AG04449 (cell line): ENCODE measurements around the gene MSLN.
A peak's percentile ranks its signal among the peaks of the same experiment; 100 is the strongest.
"Not testable (repeated sequence)": the region's sequence is repeated elsewhere in the genome, so short reads cannot be mapped to it uniquely, and the experiment has no call there.

Experiments
- CTCF ChIA-PET: fragments of 350-600 bp; formaldehyde crosslinking; extraction: SDS; loops from one replicate; lab custom pipeline; 2021; ENCODE audit warnings: antibody characterized with exemption; lab: Yijun Ruan, JAX
- POLR2A ChIA-PET: fragments of 400-600, 350-600 bp; formaldehyde crosslinking; extraction: SDS; loops from one replicate; lab custom pipeline; 2020; ENCODE audit warnings: antibody characterized with exemption, inconsistent platforms; lab: Yijun Ruan, JAX
- DNase-seq: peaks from one replicate; pipeline ENCODE4 v3.0.0-alpha.2; 2010; ENCODE audit warnings: low read depth, low spot score
- H3K4me3 ChIP-seq: 2 replicates; pipeline ENCODE4 v1.5.1; 2011; ENCODE audit warnings: low read depth, mild to moderate bottlenecking, control low read depth, low read length
- CTCF ChIP-seq: IDR thresholded peaks from one replicate; pipeline ENCODE4 v1.5.1; 2011; ENCODE audit warnings: mild to moderate bottlenecking, moderate library complexity, low read length, control low read depth, inconsistent platforms; ENCODE audit not compliant: insufficient read depth; ENCODE audit errors: missing control alignments

Gene MSLN

GRCh38 chr16:739560-740458, 20.7 kb upstream of the MSLN start:
- H3K4me3 ChIP-seq: peak overlapping the region; percentile 73
- ChIA-PET CTCF (interaction anchor here (0.9 to 5.9 kb wide), 13 partner anchors 9 to 64 kb away, joined by 3 to 48 read pairs (median 7); partner anchors contain the start of genes CCDC78 and HAGHL), POLR2A (interaction anchor here (0.7 kb wide), 1 partner anchor 9 kb away, joined by 3 read pairs; no protein-coding TSS in a partner anchor)
- DNase-seq: no peak
- TF ChIP-seq CTCF: no peak

DNA sequence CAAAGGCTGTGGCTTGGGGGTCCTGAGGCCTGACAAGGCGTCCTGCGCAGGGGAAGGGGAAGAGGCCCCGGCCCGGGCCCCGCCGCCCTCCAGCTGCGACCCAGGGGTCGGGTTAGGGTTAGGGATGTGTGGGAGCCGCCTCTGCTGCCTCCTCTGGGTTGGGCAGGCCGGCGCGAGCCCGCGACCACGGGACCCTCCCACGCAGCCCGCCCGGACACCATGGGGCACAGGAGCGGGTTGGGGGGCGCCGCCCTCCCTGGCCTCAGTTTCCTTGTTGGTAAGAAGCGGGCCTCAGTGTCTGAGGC, 20.1 kb upstream of the MSLN start:
- TF ChIP-seq CTCF: no peak
- ChIA-PET CTCF (interaction anchor here (0.9 to 5.9 kb wide), 16 partner anchors 9 to 64 kb away, joined by 3 to 48 read pairs (median 7); partner anchors contain the start of genes CCDC78, HAGHL and WDR24), POLR2A (interaction anchor here (0.7 kb wide), 1 partner anchor 9 kb away, joined by 3 read pairs; no protein-coding TSS in a partner anchor)
- no peak for DNase-seq
- H3K4me3 ChIP-seq: peak overlapping the region; percentile 73

- DNase-seq: peak; percentile 26
- H3K4me3 ChIP-seq: peak within 1 kb of the TSS; percentile 73
- CTCF ChIA-PET: interaction anchor here (0.8 to 5.9 kb wide), 18 partner anchors 9 to 63 kb away, joined by 3 to 48 read pairs (median 6); partner anchors contain the start of genes CCDC78, HAGHL and WDR24
- peak; percentile 91 for TF ChIP-seq CTCF
- POLR2A ChIA-PET: interaction anchor here (0.7 kb wide), 1 partner anchor 8 kb away, joined by 3 read pairs; no protein-coding TSS in a partner anchor
Measured at GRCh38 chr16:740764-741505, 19.6 kb upstream of the MSLN start, which contains the start of gene CIAO3. CIAO3 (minus strand) TSS chr16:740997; CDS start chr16:740985, 12 bp downstream.

GRCh38 chr16:741986-742629, 18.4 kb upstream of the MSLN start:
- no peak for TF ChIP-seq CTCF
- no peak for DNase-seq

DNA sequence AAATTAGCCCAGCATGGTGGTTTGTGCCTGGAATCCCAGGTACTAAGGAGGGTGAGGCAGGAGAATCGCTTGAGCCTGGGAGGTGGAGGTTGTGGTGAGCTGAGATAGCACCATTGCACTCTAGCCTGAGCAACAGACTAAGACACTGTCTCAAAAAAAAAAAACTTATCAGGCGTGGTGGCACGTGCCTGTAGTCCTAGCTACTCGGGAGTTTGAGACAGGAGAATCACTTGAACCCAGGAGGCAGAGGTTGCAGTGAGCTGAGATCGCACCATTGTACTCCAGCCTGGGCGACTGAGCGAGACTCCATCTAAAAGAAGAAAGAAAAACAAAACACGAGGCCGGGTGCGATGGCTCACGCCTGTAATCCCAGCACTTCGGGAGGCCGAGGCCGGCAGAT, 17.6 kb upstream of the MSLN start:
- CTCF ChIA-PET: interaction anchor here (1.2 to 5.9 kb wide), 7 partner anchors 9 to 319 kb away, joined by 3 to 48 read pairs (median 5); no protein-coding TSS in a partner anchor
- DNase-seq, H3K4me3 ChIP-seq, POLR2A ChIA-PET: not testable (repeated sequence)

More at GRCh38 chr16:741986-742629, 18.4 kb upstream of the MSLN start:
- ChIA-PET CTCF (interaction anchor here (0.9 to 5.9 kb wide), 11 partner anchors 8 to 320 kb away, joined by 3 to 48 read pairs (median 7); partner anchors contain the start of genes CCDC78 and HAGHL), POLR2A (no interaction called here)
- H3K4me3 ChIP-seq: no peak overlapping the region

GRCh38 chr16:743794-744500, 16.6 kb upstream of the MSLN start:
- ChIA-PET POLR2A (no interaction called here), CTCF (interaction anchor here (0.6 to 5.9 kb wide), 6 partner anchors 8 to 42 kb away, joined by 3 to 48 read pairs (median 6); no protein-coding TSS in a partner anchor)
- no peak for DNase-seq
- no peak overlapping the region for H3K4me3 ChIP-seq
- TF ChIP-seq CTCF: no peak
